DMS79 (cell line): Measurements from ENCODE around the gene URGCP.

Experiments used
- DNase-seq: peaks from one replicate; lab custom pipeline; 2025; lab: John Stamatoyannopoulos, UW

Gene URGCP

GRCh38 chr7:43906331-43907010 lies at the start of gene URGCP:
Gene URGCP, minus strand, starts transcription at chr7:43906596. Its CDS starts 21 bp downstream, at chr7:43906575.
- DNase-seq: no peak

- DNase-seq: no peak
These were observed 49.6 kb upstream of the URGCP start for GRCh38 chr7:43956027-43956426.

GRCh38 chr7:43954524-43955228 lies 48.3 kb upstream of the URGCP start:
- no peak for DNase-seq

- no peak for DNase-seq
These were observed 46.7 kb upstream of the URGCP start for GRCh38 chr7:43953071-43953470.

GRCh38 chr7:43952028-43952427 lies 45.6 kb upstream of the URGCP start:
- no peak for DNase-seq

- no peak for DNase-seq
These were observed 37.9 kb upstream of the URGCP start for GRCh38 chr7:43944286-43944685.

- no peak for DNase-seq
These were observed 37.2 kb upstream of the URGCP start for GRCh38 chr7:43943417-43944187.

GRCh38 chr7:43942997-43943396 lies 36.6 kb upstream of the URGCP start:
- no peak for DNase-seq

- DNase-seq: no peak
These were observed 35.9 kb upstream of the URGCP start for GRCh38 chr7:43942250-43942649.

GRCh38 chr7:43938892-43939482 lies 32.6 kb upstream of the URGCP start:
- no peak for DNase-seq

- DNase-seq: no peak
These were observed 31.0 kb upstream of the URGCP start for GRCh38 chr7:43937444-43937843.

- DNase-seq: no peak
These were observed 27.6 kb upstream of the URGCP start for GRCh38 chr7:43933902-43934560.

GRCh38 chr7:43931346-43931745 lies 24.9 kb upstream of the URGCP start:
- DNase-seq: no peak

- DNase-seq: no peak
These were observed 23.4 kb upstream of the URGCP start for GRCh38 chr7:43929529-43930457.

GRCh38 chr7:43927810-43928209 lies 21.4 kb upstream of the URGCP start:
- no peak for DNase-seq

GRCh38 chr7:43926798-43927123 lies 20.4 kb upstream of the URGCP start:
- no peak for DNase-seq

GRCh38 chr7:43925984-43926797 lies 19.8 kb upstream of the URGCP start, which contains the start of gene UBE2D4:
Gene UBE2D4, plus strand, starts transcription at chr7:43926436. Its CDS starts 97 bp downstream, at chr7:43926533.
- DNase-seq: peak; percentile 86

- DNase-seq: no peak
These were observed 16.3 kb upstream of the URGCP start for GRCh38 chr7:43922726-43923125.

GRCh38 chr7:43921423-43921822 lies 15.0 kb upstream of the URGCP start:
- DNase-seq: no peak

- DNase-seq: no peak
These were observed 9.5 kb upstream of the URGCP start for GRCh38 chr7:43915907-43916306.
